IMR-90 (cell line): ENCODE measurements around the gene IL20RA. TPM values are rescaled to one million over a fixed set of nuclear protein-coding genes. Genes with fewer than 3 reads are reported as not detected.

Experiments
- ATAC-seq: fragments of 200-7000 bp; cut with Tn5 transposase; 2 replicates; pipeline ENCODE4 v1.9.1; 2020; ENCODE audit warnings: low read depth, mild to moderate bottlenecking, moderate library complexity
- BruUV-seq: library from RNA; stranded (reverse); fragments of 400-500 nt; replicated peaks from 2 replicates; lab custom pipeline; 2021; lab: Mats Ljungman, UMichigan
- CTCF ChIA-PET: fragments of 300-600 bp; formaldehyde crosslinking; extraction: SDS; loops from one replicate; lab custom pipeline; 2021; ENCODE audit warnings: antibody characterized with exemption; lab: Yijun Ruan, JAX
- POLR2A ChIA-PET: fragments of 300-600 bp; sonication (Branson Sonifier 250); formaldehyde crosslinking; loops from one replicate; lab custom pipeline; 2022; ENCODE audit warnings: antibody characterized with exemption; ENCODE audit not compliant: unreplicated experiment; lab: Charles Lee
- DNase-seq: peaks from one replicate; pipeline ENCODE4 v3.0.0; 2013
- H2AFZ ChIP-seq: replicated peaks from 2 replicates; pipeline ENCODE3; 2013; ENCODE audit warnings: low read length, mild to moderate bottlenecking; ENCODE audit not compliant: poor library complexity
- H2AK5ac ChIP-seq: 2 replicates; pipeline ENCODE4 v1.6.1; 2013; ENCODE audit warnings: low read depth, low read length, inconsistent platforms
- H2AK9ac ChIP-seq: replicated peaks from 2 replicates; pipeline ENCODE3; 2013; ENCODE audit warnings: mild to moderate bottlenecking, low read depth, low read length, moderate library complexity; ENCODE audit not compliant: poor library complexity
- H2BK120ac ChIP-seq: 2 replicates; pipeline ENCODE4 v1.6.1; 2013; ENCODE audit warnings: low read depth, low read length, inconsistent platforms
- H2BK15ac ChIP-seq: 3 replicates; pipeline ENCODE4 v1.6.1; 2013; ENCODE audit warnings: low read depth, low read length, inconsistent platforms
- H2BK20ac ChIP-seq: 2 replicates; pipeline ENCODE4 v1.6.1; 2013; ENCODE audit warnings: low read depth, mild to moderate bottlenecking, inconsistent platforms, low read length, moderate library complexity
- H2BK5ac ChIP-seq: 2 replicates; pipeline ENCODE4 v1.6.1; 2013; ENCODE audit warnings: mild to moderate bottlenecking, low read depth, low read length, inconsistent platforms; ENCODE audit not compliant: poor library complexity, severe bottlenecking
- H3K14ac ChIP-seq: replicated peaks from 2 replicates; pipeline ENCODE4 v1.6.1; 2013; ENCODE audit warnings: low read depth, low read length, inconsistent platforms
- H3K18ac ChIP-seq: 2 replicates; pipeline ENCODE4 v1.6.1; 2013; ENCODE audit warnings: low read depth, low read length, control low read depth
- H3K23ac ChIP-seq: 2 replicates; pipeline ENCODE4 v1.6.1; 2013; ENCODE audit warnings: low read depth, low read length, inconsistent platforms
- H3K27ac ChIP-seq: 2 replicates; pipeline ENCODE4 v1.5.1; 2013; ENCODE audit warnings: mild to moderate bottlenecking, control low read depth, low read length; ENCODE audit not compliant: insufficient read depth
- H3K27me3 ChIP-seq: 2 replicates; pipeline ENCODE4 v1.6.1; 2013; ENCODE audit warnings: low read length; ENCODE audit not compliant: control insufficient read depth, insufficient read depth
- H3K36me3 ChIP-seq: 2 replicates; pipeline ENCODE4 v1.6.1; 2013; ENCODE audit warnings: low read length, mixed read lengths; ENCODE audit not compliant: control insufficient read depth, insufficient read depth
- H3K4ac ChIP-seq: 2 replicates; pipeline ENCODE4 v1.6.1; 2013; ENCODE audit warnings: low read depth, low read length, inconsistent platforms
- H3K4me1 ChIP-seq: 2 replicates; pipeline ENCODE4 v1.6.1; 2013; ENCODE audit warnings: low read length, mixed read lengths; ENCODE audit not compliant: control insufficient read depth, insufficient read depth
- H3K4me2 ChIP-seq: 2 replicates; pipeline ENCODE4 v1.6.1; 2013; ENCODE audit warnings: low read depth, mild to moderate bottlenecking, control low read depth, low read length, moderate library complexity
- H3K4me3 ChIP-seq: 2 replicates; pipeline ENCODE4 v1.5.1; 2013; ENCODE audit warnings: low read depth, mild to moderate bottlenecking, control low read depth, low read length, moderate library complexity; ENCODE audit not compliant: insufficient read depth
- H3K56ac ChIP-seq: 2 replicates; pipeline ENCODE4 v1.6.1; 2013; ENCODE audit warnings: low read length, inconsistent platforms; ENCODE audit not compliant: insufficient read depth; ENCODE audit errors: extremely low read depth
- H3K79me1 ChIP-seq, 2 experiments: 2 replicates each; pipeline ENCODE4 v1.6.1; 2013; ENCODE audit warnings: low read length in 2 of 2, inconsistent platforms in 1 of 2, low read depth in 1 of 2
- H3K9ac ChIP-seq: 2 replicates; pipeline ENCODE4 v1.6.1; 2013; ENCODE audit warnings: low read depth, low read length, control low read depth
- H3K9me1 ChIP-seq: 2 replicates; pipeline ENCODE4 v1.6.1; 2013; ENCODE audit warnings: low read length, inconsistent platforms; ENCODE audit not compliant: insufficient read depth
- H3K9me3 ChIP-seq: 2 replicates; pipeline ENCODE4 v1.6.1; 2013; ENCODE audit warnings: low read length; ENCODE audit not compliant: control insufficient read depth, insufficient read depth
- H4K20me1 ChIP-seq: 2 replicates; pipeline ENCODE4 v1.6.1; 2013; ENCODE audit warnings: low read length, inconsistent platforms; ENCODE audit not compliant: insufficient read depth
- H4K5ac ChIP-seq: 2 replicates; pipeline ENCODE4 v1.6.1; 2013; ENCODE audit warnings: mild to moderate bottlenecking, low read depth, low read length, control low read depth
- H4K8ac ChIP-seq, 2 experiments: 2 replicates each; pipeline ENCODE4 v1.6.1; 2013; ENCODE audit warnings: low read depth in 2 of 2, low read length in 2 of 2, control low read depth in 1 of 2, inconsistent platforms in 1 of 2
- H4K91ac ChIP-seq: 2 replicates; pipeline ENCODE4 v1.6.1; 2013; ENCODE audit warnings: low read depth, low read length, inconsistent platforms; ENCODE audit not compliant: insufficient read depth
- FOS ChIP-seq: fragments of 150-350 bp; IDR thresholded peaks from 2 replicates; pipeline ENCODE4 v1.6.1; 2016; ENCODE audit warnings: low read depth, low read length
- MXI1 ChIP-seq: IDR thresholded peaks from 2 replicates; pipeline ENCODE4 v1.6.1; 2012; ENCODE audit warnings: low read depth, mild to moderate bottlenecking, low read length, moderate library complexity, borderline replicate concordance
- NFE2L2 ChIP-seq: fragments of 150-350 bp; IDR thresholded peaks from 2 replicates; pipeline ENCODE4 v1.6.1; 2016; ENCODE audit warnings: low read depth, mild to moderate bottlenecking, low read length
- POLR2A ChIP-seq: IDR thresholded peaks from 2 replicates; pipeline ENCODE4 v1.6.1; 2012; ENCODE audit warnings: mild to moderate bottlenecking, low read depth, low read length
- RAD21 ChIP-seq: IDR thresholded peaks from 2 replicates; pipeline ENCODE4 v1.6.1; 2012; ENCODE audit warnings: low read length, improper control_type of control experiment
- RFX5 ChIP-seq: IDR thresholded peaks from 2 replicates; pipeline ENCODE4 v1.8.0; 2012; ENCODE audit warnings: low read depth, mild to moderate bottlenecking, low read length, moderate library complexity
- SMC3 ChIP-seq: fragments of 150-350 bp; IDR thresholded peaks from 2 replicates; pipeline ENCODE4 v1.6.1; 2016; ENCODE audit warnings: low read depth, mild to moderate bottlenecking, antibody characterized with exemption, low read length, moderate library complexity
- WGBS, 2 experiments: methylation state at CpG; one replicate each; pipeline versions ENCODE4 v1.1.5 to v1.1.7; 2013; ENCODE audit warnings: missing lambda C conversion rate in 2 of 2; ENCODE audit not compliant: insufficient read length in 1 of 2; ENCODE audit errors: extremely low coverage in 2 of 2; 5-methylcytosine and 5-hydroxymethylcytosine counted together
- dilution Hi-C: fragments of 300-500 bp; cut with HindIII; formaldehyde crosslinking; loops from one replicate; pipeline ENCODE4 v1.14.3; 2018; ENCODE audit warnings: low sequenced_read_pairs; ENCODE audit not compliant: unreplicated experiment
- in situ Hi-C: fragments of 300-500 bp; cut with MboI; formaldehyde crosslinking; loops from 3 replicates; pipeline ENCODE4 v1.14.3; 2019; ENCODE audit warnings: low sequenced_read_pairs, inconsistent platforms, mixed read lengths
- intact Hi-C: fragments of 100-400 bp; cut with micrococcal nuclease; formaldehyde crosslinking; loops from 2 replicates; pipeline ENCODE4 v1.10.0; 2022
- polyA plus RNA-seq, 3 experiments: library from polyadenylated mRNA; depleted of rRNA; stranded (reverse); fragments of >200 nt; gene quantifications; 2 replicates each; pipeline ENCODE4 v1.2.3, GENCODE V29; 2012; ENCODE audit warnings: low replicate concordance in 1 of 3
- total RNA-seq: library from RNA; depleted of rRNA; stranded (reverse); fragments of >200 nt; gene quantifications from 2 replicates; pipeline ENCODE4 v1.2.3, GENCODE V29; 2012
- TF ChIP-seq, protein P1 (sequence below): fragments of 150-350 bp; IDR thresholded peaks from 2 replicates; pipeline ENCODE4 v1.6.1; 2016; ENCODE audit warnings: low read depth, mild to moderate bottlenecking, low read length, moderate library complexity, borderline replicate concordance

The IL20RA gene
- total and polyA plus RNA-seq, 2 of the 4 experiments (the other 2 are of a cell fraction) = 0.02 TPM; not detected in 1

DNA sequence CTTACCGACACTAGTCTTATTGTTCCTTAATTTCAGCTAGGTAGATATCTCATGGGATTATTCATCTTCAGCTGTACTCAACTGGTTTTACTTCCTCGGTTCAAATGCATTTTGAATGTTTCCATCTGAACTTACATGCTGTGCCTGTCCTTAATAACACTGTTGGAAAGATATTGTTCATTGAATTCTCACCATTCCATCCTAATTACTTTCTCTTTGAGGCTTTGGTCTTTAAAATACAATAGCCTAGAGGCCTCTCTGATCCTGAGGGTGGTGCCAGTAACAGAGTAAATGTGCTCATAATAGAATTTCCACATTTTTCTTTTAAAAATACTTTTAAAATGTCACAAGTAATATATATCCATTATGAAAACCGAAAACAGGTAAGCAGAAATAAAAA lies 54.0 kb downstream of the IL20RA start:
- Histone ChIP-seq H3K27ac (no peak overlapping the region), H3K9me1 (no peaks in the 10 kb centered on the region), H4K20me1 (no peaks in the 10 kb centered on the region), H2BK15ac (no peak overlapping the region), H3K56ac (no peak overlapping the region), H4K91ac (no peak overlapping the region), H2AK9ac (no peak overlapping the region), H2AFZ (no peak overlapping the region), H2BK5ac (no peak overlapping the region), H3K23ac (no peak overlapping the region), H4K5ac (no peak overlapping the region), H3K4me3 (no peak overlapping the region), H3K18ac (no peak overlapping the region), H3K14ac (no peak overlapping the region), H3K36me3 (no peaks in the 10 kb centered on the region), H2AK5ac (no peak overlapping the region), H2BK20ac (no peak overlapping the region), H3K9ac (no peak overlapping the region), H3K4me2 (no peak overlapping the region), H3K4ac (no peak overlapping the region), H4K8ac (no peak overlapping the region), H3K9me3 (no peaks in the 10 kb centered on the region), H2BK120ac (no peak overlapping the region), H3K79me1 (no peaks in the 10 kb centered on the region), H3K27me3 (peaks cover 31% of the 10 kb centered on the region), H3K4me1 (peaks cover 3% of the 10 kb centered on the region; the same call in 1 of the 2 replicates)
- in situ Hi-C loops (no loop called here), intact Hi-C loops (no loop called here), dilution Hi-C loops (no loop called here)
- BruUV-seq = no TSS peak
- POLR2A ChIA-PET = no interaction called here
- no CpG with 5 or more reads among the region's 3 CpGs for WGBS, 2 experiments
- CTCF ChIA-PET = no interaction called here
- DNase-seq = no peak
- no peak for ATAC-seq
- TF ChIP-seq FOS = no peak
- no peak for TF ChIP-seq SMC3
- TF ChIP-seq RFX5 = no peak
- no peak for TF ChIP-seq MXI1
- TF ChIP-seq NFE2L2 = no peak
- TF ChIP-seq, protein P1, sequence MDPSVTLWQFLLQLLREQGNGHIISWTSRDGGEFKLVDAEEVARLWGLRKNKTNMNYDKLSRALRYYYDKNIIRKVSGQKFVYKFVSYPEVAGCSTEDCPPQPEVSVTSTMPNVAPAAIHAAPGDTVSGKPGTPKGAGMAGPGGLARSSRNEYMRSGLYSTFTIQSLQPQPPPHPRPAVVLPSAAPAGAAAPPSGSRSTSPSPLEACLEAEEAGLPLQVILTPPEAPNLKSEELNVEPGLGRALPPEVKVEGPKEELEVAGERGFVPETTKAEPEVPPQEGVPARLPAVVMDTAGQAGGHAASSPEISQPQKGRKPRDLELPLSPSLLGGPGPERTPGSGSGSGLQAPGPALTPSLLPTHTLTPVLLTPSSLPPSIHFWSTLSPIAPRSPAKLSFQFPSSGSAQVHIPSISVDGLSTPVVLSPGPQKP = no peak
- TF ChIP-seq POLR2A = no peak
- no peak for TF ChIP-seq RAD21
